GM12878 (cell line): ENCODE data around the gene STARD3. TPM values are rescaled to one million over a fixed set of nuclear protein-coding genes. Genes with fewer than 3 reads are reported as not detected.
A peak's percentile ranks its signal among the peaks of the same experiment; 100 is the strongest.

Source experiments
- ATAC-seq: fragments of 200-7000 bp; cut with Tn5 transposase; 3 replicates; pipeline ENCODE4 v1.9.1; 2020; ENCODE audit warnings: mild to moderate bottlenecking, moderate library complexity
- BruUV-seq: library from RNA; stranded (reverse); fragments of 400-500 nt; replicated peaks from 2 replicates; lab custom pipeline; 2021; lab: Mats Ljungman, UMichigan
- CTCF ChIA-PET: fragments of 300-600 bp; sonication (Branson Sonifier 250); formaldehyde crosslinking; extraction: SDS; loops from one replicate; lab custom pipeline; 2021; ENCODE audit warnings: inconsistent platforms; lab: Yijun Ruan, JAX
- POLR2A ChIA-PET: fragments of 350-600 bp; formaldehyde crosslinking; extraction: SDS; loops from one replicate; lab custom pipeline; 2021; ENCODE audit warnings: inconsistent platforms; lab: Charles Lee
- RAD21 ChIA-PET: fragments of 300-600 bp; sonication (Branson Sonifier 250); formaldehyde crosslinking; loops from one replicate; lab custom pipeline; 2023; ENCODE audit warnings: antibody characterized with exemption; ENCODE audit not compliant: unreplicated experiment; lab: Charles Lee
- SMC1A ChIA-PET: fragments of 300-600 bp; sonication (Branson Sonifier 250); formaldehyde crosslinking; loops from one replicate; lab custom pipeline; 2023; ENCODE audit not compliant: unreplicated experiment, uncharacterized antibody; lab: Charles Lee
- DNase-seq: peaks from one replicate; pipeline ENCODE4 v3.0.0-alpha.2; 2011; ENCODE audit warnings: low read depth, low spot score
- FAIRE-seq: peaks from 3 replicates; lab custom pipeline; 2011; peaks lifted over from hg19 to GRCh38; lab: Jason Lieb, UNC
- H2AFZ ChIP-seq: 2 replicates; pipeline ENCODE4 v1.6.0; 2011; ENCODE audit warnings: low read depth, low read length, control low read depth; ENCODE audit not compliant: control insufficient read depth
- H3K27ac ChIP-seq: 2 replicates; pipeline ENCODE4 v1.5.1; 2011; ENCODE audit warnings: control low read depth; ENCODE audit not compliant: control insufficient read depth, insufficient read depth
- H3K27me3 ChIP-seq, 2 experiments: replicated peaks in 1 of 2; 2 replicates each; pipeline versions ENCODE4 v1.6.0 to v1.6.1; 2011; ENCODE audit warnings: low read length in 1 of 2; ENCODE audit not compliant: control insufficient read depth in 2 of 2, insufficient read depth in 2 of 2
- H3K36me3 ChIP-seq, 2 experiments: 2 replicates each; pipeline ENCODE4 v1.5.1; 2011; ENCODE audit warnings: low read length in 1 of 2; ENCODE audit not compliant: control insufficient read depth in 2 of 2, insufficient read depth in 2 of 2
- H3K4me1 ChIP-seq: 2 replicates; pipeline ENCODE4 v1.6.1; 2011; ENCODE audit warnings: mild to moderate bottlenecking, low read length, moderate library complexity, mixed read lengths; ENCODE audit not compliant: control insufficient read depth, insufficient read depth
- H3K4me2 ChIP-seq: 2 replicates; pipeline ENCODE4 v1.6.0; 2011; ENCODE audit warnings: control low read depth; ENCODE audit not compliant: control insufficient read depth, insufficient read depth
- H3K4me3 ChIP-seq: fragments of 200-600 bp; sonication (generic); 2 replicates; pipeline ENCODE4 v1.5.1; 2016
- H3K79me2 ChIP-seq: 2 replicates; pipeline ENCODE4 v1.6.0; 2011; ENCODE audit warnings: low read length; ENCODE audit not compliant: control insufficient read depth, insufficient read depth
- H3K9ac ChIP-seq: 2 replicates; pipeline ENCODE4 v1.8.0; 2011; ENCODE audit warnings: low read length, control low read depth, mixed read lengths; ENCODE audit not compliant: control insufficient read depth, insufficient read depth
- H3K9me3 ChIP-seq: replicated peaks from 3 replicates; pipeline ENCODE4 v1.5.1; 2011; ENCODE audit warnings: mild to moderate bottlenecking, low read length; ENCODE audit not compliant: control insufficient read depth, insufficient read depth
- H4K20me1 ChIP-seq: 2 replicates; pipeline ENCODE4 v1.6.0; 2011; ENCODE audit not compliant: control insufficient read depth, insufficient read depth
- BRCA1 ChIP-seq: IDR thresholded peaks from 2 replicates; pipeline ENCODE4 v1.6.1; 2011; ENCODE audit warnings: low read depth, low read length, improper control_type of control experiment
- CUX1 ChIP-seq: IDR thresholded peaks from 2 replicates; pipeline ENCODE4 v1.6.1; 2012; ENCODE audit warnings: improper control_type of control experiment, low read depth, low read length; ENCODE audit not compliant: insufficient replicate concordance
- DPF2 ChIP-seq: fragments of 450-650 bp; IDR thresholded peaks from 2 replicates; pipeline ENCODE4 v1.6.1; 2017; ENCODE audit warnings: mild to moderate bottlenecking
- ESRRA ChIP-seq: IDR thresholded peaks from 2 replicates; pipeline ENCODE4 v1.6.1; 2012; ENCODE audit warnings: mild to moderate bottlenecking, low read length, improper control_type of control experiment
- KDM1A ChIP-seq: fragments of 200-600 bp; sonication (generic); IDR thresholded peaks from 2 replicates; pipeline ENCODE4 v1.6.1; 2016; ENCODE audit warnings: borderline replicate concordance
- SREBF1 ChIP-seq: IDR thresholded peaks from 2 replicates; pipeline ENCODE4 v1.6.1; 2012; ENCODE audit warnings: mild to moderate bottlenecking, low read length
- TARDBP ChIP-seq: IDR thresholded peaks from 2 replicates; pipeline ENCODE4 v1.6.1; 2016; ENCODE audit warnings: borderline replicate concordance
- WGBS: methylation state at CpG from one replicate; pipeline ENCODE4 v1.1.6; 2016; ENCODE audit warnings: low lambda C conversion rate; ENCODE audit not compliant: insufficient replicate concordance, insufficient coverage; ENCODE audit errors: missing lambda C conversion rate; 5-methylcytosine and 5-hydroxymethylcytosine counted together
- in situ Hi-C: fragments of 300-500 bp; cut with MboI; formaldehyde crosslinking; loops from 9 replicates; pipeline ENCODE4 v1.14.3; 2018; ENCODE audit warnings: mixed read lengths
- intact Hi-C: fragments of 100-400 bp; cut with micrococcal nuclease; formaldehyde crosslinking; loops from one replicate; pipeline ENCODE4 v1.14.2; 2022; ENCODE audit not compliant: unreplicated experiment
- polyA plus RNA-seq, 11 experiments: library from polyadenylated mRNA; depleted of rRNA in 4 of 11; unstranded in 6 of 11; stranded (reverse) in 5 of 11; fragments of >200 nt; fragmentation: Nextera tagmentation in 4 of 11; fragmentation: Illumina TruSeq in 1 of 11; extraction: Ambion mirVana in 4 of 11; extraction: Trizol in 1 of 11; gene quantifications; 1 replicate in 1 of 11; 2 replicates in 10 of 11; pipeline versions ENCODE4 v1.2.1 to v1.2.3, GENCODE V29; 2011 to 2016; ENCODE audit warnings: inconsistent platforms in 2 of 11, missing spikeins in 2 of 11, low read depth in 1 of 11
- total RNA-seq, 4 experiments: library from RNA; depleted of rRNA in 3 of 4; stranded (reverse); fragments of >200 nt in 3 of 4; fragmentation: Illumina TruSeq in 1 of 4; extraction: Trizol in 1 of 4; gene quantifications; 2 replicates each; pipeline versions ENCODE4 v1.2.1 to v1.2.3, GENCODE V29; 2013 to 2021

The STARD3 gene
- total and polyA plus RNA-seq, 10 of the 15 experiments (the other 5 are each of a cell fraction or from before 2014, with no cell fraction given) = 0.08 to 62.7 (median 27.5) TPM

GRCh38 chr17:39688945-39689344 lies 52.0 kb downstream of the STARD3 start:
- in situ Hi-C loops = no loop called here
- ChIA-PET RAD21 (interaction anchor here (0.7 to 1.6 kb wide), 4 partner anchors 13 to 67 kb away, joined by 3 to 5 read pairs (median 3); partner anchors contain the start of gene MIEN1), CTCF (interaction anchor here (1.0 to 1.9 kb wide), 3 partner anchors 35 to 67 kb away, joined by 5 to 10 read pairs (median 6); no protein-coding TSS in a partner anchor), SMC1A (interaction anchor here (0.8 to 2.4 kb wide), 4 partner anchors 13 to 43 kb away, joined by 3 to 11 read pairs (median 5); partner anchors contain the start of gene MIEN1), POLR2A (interaction anchor here (1.0 to 1.6 kb wide), 2 partner anchors 11 to 15 kb away, joined by 3 to 6 read pairs; no protein-coding TSS in a partner anchor)
- BruUV-seq = no TSS peak
- Histone ChIP-seq H3K4me3 (peak overlapping the region; percentile 88), H3K9me3 (no peaks in the 10 kb centered on the region), H3K9ac (no peak overlapping the region), H3K79me2 (no peaks in the 10 kb centered on the region; the same call in 1 of the 2 replicates), H2AFZ (no peak overlapping the region), H3K27ac (no peak overlapping the region), H3K27me3 (no peaks in the 10 kb centered on the region), H3K4me2 (peak overlapping the region; percentile 80), H3K36me3 (no peaks in the 10 kb centered on the region), H4K20me1 (no peaks in the 10 kb centered on the region), H3K4me1 (peaks cover 3% of the 10 kb centered on the region; the same call in 1 of the 2 replicates)
- ATAC-seq (no peak), DNase-seq (no peak), FAIRE-seq (no peak)
- WGBS = 54% methylated on average over 3 of the region's 3 CpGs
- intact Hi-C loops = no loop called here
- TF ChIP-seq SREBF1 (no peak), ESRRA (no peak), BRCA1 (no peak), KDM1A (no peak), CUX1 (no peak), TARDBP (no peak), DPF2 (no peak)
